HG03108 (cell line): ENCODE data around the gene HOPX.
A peak's percentile ranks its signal among the peaks of the same experiment; 100 is the strongest.
"Not testable (repeated sequence)": the region's sequence is repeated elsewhere in the genome, so short reads cannot be mapped to it uniquely, and the experiment has no call there.

ENCODE experiments used
- ATAC-seq: cut with Tn5 transposase; IDR thresholded peaks from one replicate; pipeline ENCODE4 v1.9.1; 2021; ENCODE audit warnings: moderate library complexity; ENCODE audit not compliant: unreplicated experiment

The HOPX gene

DNA sequence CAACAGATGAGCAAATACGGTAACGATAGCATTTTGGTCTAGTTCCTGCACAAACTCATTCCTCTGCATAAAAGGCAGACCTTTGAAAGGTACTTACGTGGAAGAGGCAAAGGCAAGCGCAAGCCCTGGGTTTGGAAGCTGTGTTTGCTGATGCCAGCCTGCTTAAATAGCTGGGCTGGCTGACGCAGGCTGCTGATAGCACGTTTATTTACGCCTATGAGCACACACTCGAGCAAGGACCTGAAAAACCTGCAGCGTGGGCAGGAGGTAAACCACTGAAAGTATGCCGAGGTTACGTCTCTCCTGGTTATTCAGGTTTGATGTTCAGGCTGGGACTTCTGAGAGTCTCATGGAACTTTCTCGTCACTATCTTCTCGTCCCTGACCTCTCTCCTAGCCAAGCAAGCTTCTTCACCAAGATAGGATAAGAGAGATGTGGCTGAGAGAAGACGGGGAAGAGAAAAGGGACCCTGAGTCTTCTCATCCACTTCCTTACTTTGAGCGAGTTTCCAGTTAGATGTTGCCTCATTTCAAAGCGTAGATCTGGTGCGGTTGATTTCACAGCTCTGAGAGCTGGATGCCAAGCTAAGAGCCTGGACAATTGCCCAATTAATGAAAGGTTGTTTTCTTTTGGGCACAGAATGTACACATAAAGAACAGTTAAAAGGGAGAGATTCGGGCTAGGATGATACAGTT is at the start of gene HOPX:
HOPX (minus strand) TSS at position 139 of the 695 bp plus-strand sequence. CDS start 23,480 bp downstream, outside the sequence.
- peak; percentile 70 for ATAC-seq

- ATAC-seq: no peak
Measured at GRCh38 chr4:56730097-56730496, 49.0 kb upstream of the HOPX start.

- no peak for ATAC-seq
Measured at GRCh38 chr4:56728512-56728911, 47.4 kb upstream of the HOPX start.

- ATAC-seq: no peak
Measured at GRCh38 chr4:56727150-56727549, 46.1 kb upstream of the HOPX start.

DNA sequence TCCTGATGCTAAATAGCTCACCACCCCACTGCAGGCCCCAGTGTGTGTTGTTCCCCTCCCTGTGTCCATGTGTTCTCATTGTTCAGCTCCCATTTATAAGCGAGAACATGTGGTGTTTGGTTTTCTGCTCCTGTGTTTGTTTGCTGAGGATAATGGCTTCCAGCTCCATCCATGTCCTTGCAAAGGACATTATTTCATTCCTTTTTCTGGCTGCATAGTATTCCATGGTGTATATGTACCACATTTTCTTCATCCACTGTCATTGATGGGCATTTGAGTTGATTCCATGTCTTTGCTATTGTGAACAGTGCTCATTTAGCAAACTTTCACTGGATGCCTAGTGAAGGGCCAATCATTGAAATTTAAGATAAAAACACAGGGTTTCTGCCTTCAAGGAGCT is 45.5 kb upstream of the HOPX start:
- not testable (repeated sequence) for ATAC-seq

DNA sequence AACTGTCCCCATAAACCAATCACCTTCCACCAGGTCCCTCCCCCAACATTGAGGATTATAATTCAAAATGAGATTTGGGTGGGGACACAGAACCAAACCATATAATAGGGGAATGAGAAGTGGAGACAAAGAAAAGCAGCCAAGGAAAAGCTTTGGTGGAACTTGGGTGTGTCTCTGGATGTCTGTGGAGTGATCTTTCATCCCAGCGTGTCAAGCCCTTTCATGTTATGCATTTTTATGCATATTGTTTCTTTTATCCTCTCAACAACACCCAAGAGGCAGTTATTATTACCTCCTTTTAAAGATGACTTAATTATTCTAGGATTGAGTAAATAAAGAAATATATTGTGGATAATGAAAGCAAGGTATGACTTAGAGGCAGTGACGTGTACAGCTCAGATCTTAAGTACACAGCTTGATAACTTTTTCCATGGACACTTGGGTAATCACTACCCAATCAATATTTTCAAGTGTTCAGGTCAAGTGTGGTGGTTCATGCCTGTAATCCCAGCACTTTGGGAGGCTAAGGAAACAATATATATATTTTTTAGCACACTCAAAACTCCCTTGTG is 42.6 kb upstream of the HOPX start:
- no peak for ATAC-seq

DNA sequence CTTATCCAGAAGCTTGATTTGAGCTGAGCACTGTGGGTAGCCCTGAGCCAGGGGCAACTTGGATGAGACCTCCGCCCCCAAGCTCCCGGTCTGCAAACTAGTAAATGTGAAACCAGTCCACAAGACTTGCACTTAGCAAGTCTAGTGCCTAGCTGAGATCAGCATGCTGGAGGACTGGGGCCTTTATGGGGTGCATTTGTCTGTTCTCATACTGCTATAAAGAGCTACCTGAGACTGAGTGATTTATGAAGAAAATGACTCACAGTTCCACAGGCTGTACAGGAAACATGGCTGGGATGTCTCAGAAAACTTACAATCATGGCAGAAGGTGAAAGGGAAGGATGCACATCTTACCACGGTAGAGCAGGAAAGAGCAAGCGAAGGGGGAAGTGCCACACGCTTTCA is 42.1 kb upstream of the HOPX start:
- no peak for ATAC-seq

- ATAC-seq: no peak
Measured at GRCh38 chr4:56708146-56708545, 27.1 kb upstream of the HOPX start.

GRCh38 chr4:56705966-56706365 is 24.9 kb upstream of the HOPX start:
- no peak for ATAC-seq

DNA sequence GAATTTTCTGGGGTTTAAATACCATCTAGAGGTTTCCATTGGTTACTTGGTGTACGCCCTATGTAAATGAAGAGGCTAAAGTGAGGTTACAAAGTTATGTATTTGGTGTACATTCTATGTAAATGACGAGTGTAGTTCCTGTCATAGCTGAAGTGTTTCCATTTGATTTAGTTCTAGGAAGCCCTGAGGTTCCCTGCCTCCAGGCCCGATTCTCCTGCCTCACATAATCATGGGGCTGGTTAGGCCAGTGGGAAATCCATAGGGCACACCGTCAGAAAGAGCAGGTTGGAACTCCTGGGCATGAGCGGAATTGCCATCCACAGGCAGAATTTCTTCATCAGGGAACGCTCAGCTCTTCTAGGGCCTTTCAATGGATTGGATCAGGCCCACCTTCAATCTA is 24.2 kb upstream of the HOPX start:
- no peak for ATAC-seq

GRCh38 chr4:56704089-56704871 is 23.2 kb upstream of the HOPX start:
- no peak for ATAC-seq

GRCh38 chr4:56703378-56703777 is 22.3 kb upstream of the HOPX start:
- no peak for ATAC-seq

DNA sequence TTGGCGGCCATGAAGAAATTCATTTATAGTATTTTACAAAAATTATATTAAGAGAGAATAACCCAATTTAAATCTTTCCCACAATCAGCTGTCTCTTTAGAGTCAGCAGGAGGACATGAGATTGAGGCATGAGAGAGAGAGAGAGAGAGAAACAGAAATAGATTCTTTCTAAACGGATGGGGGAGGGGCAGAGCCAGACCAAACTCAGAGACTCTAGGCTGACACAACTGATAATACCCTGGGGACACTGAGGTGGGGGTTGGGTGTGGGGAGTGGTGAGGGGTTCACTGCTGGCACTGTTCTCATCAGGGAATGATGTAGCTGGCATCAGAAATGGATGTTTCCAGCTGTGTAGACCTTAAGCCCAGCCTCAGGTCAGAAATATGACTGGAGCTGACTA is 20.5 kb upstream of the HOPX start:
- ATAC-seq: no peak

GRCh38 chr4:56701161-56701480 is 20.0 kb upstream of the HOPX start:
- ATAC-seq: no peak

DNA sequence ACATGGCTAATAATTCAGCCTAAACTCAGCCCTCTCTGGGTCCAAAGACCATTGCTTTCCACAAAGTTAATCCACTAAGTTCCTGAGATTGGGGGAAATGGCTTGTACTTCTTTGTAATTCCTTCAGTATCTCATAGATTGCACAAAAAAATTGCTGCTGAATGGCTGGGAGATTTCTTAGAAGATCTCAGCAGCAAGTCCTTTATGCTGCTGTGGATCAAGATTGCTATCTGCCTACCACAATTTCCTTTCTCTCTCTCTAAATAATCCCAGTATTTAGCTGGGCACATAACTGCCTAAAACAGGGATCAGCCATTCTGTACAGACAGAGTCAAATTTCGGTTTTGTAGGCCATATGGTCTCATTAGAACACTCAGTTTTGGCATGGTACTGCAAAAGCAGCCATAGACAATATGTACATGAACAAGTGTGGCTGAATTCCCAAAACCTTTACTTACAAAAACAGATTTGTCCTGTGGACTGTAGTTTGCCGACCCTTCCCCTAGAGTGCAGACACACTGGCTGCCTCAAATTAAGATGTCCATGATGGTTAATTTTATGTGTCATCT is 18.5 kb upstream of the HOPX start:
- no peak for ATAC-seq

DNA sequence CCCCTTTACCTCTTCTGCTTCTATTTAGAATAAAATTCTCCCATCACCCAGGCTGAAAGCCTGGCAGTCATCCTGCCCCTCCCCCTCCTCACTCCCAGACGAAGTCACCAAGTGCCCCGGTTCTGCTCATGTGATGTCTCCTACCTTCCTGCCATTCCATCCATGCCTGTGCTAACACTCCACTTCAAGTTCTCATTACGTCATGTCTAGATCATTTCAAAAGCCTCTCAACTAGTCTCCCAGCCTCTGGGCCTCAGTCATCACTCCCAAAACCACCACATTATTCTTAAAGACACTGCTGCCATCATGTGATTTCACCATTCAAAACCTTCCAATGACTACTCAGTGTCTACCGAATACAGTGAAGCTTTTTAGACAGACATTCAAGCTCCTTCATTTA is 17.2 kb upstream of the HOPX start:
- ATAC-seq: no peak

GRCh38 chr4:56696056-56696455 is 15.0 kb upstream of the HOPX start:
- ATAC-seq: no peak

- ATAC-seq: not testable (repeated sequence)
Measured at GRCh38 chr4:56693476-56693875, 12.4 kb upstream of the HOPX start.

DNA sequence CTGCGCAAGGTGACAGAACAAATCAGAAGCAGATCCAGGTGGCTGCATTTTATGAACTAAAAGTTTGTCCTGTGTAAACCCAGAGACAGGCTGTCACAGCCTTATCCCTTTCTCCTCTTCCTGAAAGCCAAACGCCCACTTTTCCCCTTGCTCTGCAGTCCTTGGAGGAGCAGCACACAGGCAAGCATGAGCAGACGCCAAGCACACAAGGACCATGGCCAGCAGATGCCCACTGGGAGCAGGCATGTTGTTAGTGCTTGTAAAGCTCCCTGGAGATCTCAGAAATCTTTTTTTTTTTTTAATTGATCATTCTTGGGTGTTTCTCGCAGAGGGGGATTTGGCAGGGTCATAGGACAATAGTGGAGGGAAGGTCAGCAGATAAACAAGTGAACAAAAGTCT is 11.5 kb upstream of the HOPX start:
- ATAC-seq: no peak

DNA sequence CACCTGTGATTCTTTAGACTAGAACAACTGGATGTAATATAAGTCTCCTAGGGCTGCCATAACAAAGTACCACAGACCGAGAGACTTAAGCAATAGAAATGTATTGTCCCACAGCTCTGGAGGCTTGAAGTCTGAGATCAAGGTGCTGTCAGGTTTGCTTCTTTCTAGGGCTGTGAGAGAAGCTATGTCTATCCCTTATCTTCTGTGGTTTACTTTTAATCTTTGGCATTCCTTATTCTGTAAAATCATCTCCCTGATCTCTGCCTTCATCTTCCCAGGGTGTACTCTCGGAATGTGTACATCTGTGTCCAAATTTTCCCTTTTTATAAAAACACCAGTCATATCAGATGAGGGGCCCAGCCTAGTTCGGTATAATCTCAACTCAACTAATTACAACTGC is 10.3 kb upstream of the HOPX start:
- ATAC-seq: no peak

DNA sequence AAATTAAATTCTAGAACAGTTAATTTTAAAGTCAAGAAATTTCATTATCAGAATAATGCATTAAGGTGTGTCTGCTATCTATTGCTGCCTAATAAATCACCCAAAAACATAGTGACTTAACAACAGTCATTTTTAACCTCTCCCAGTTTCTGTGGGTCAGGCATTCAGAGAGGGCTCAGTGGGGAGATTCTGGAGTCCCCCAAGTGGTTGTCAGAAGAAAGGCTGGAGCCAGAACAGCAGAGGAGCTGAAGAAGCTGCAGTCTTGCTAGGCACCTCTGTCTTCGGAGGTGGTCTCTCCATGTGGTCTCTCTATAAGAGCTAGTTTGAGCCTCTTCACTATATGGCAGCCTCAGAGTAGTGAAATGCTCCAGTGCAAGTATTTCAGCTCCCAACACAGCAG is 9.3 kb upstream of the HOPX start:
- ATAC-seq: no peak
